Activated naive CD4-positive, alpha-beta T cell treated with anti-CD3 and anti-CD28 coated beads for 36 hours (primary cell): ENCODE results near the gene NTSR1. TPM values are rescaled to one million over a fixed set of nuclear protein-coding genes. Genes with fewer than 3 reads are reported as not detected.
"Not testable (repeated sequence)": the region's sequence is repeated elsewhere in the genome, so short reads cannot be mapped to it uniquely, and the experiment has no call there.

Source experiments
- CTCF ChIA-PET: fragments of 350-600 bp; sonication (Branson Sonifier 250); formaldehyde crosslinking; loops from one replicate; lab custom pipeline; 2021; ENCODE audit warnings: antibody characterized with exemption; lab: Charles Lee
- DNase-seq: peaks from one replicate; pipeline ENCODE4 v3.0.0-alpha.2; 2020
- H3K27ac Mint-ChIP-seq: one replicate; pipeline ENCODE4 v1.8.0; 2021; ENCODE audit warnings: mild to moderate bottlenecking, mixed read lengths
- H3K27me3 Mint-ChIP-seq: one replicate; pipeline ENCODE4 v1.8.0; 2021; ENCODE audit warnings: low read depth, mixed read lengths
- H3K36me3 Mint-ChIP-seq: one replicate; pipeline ENCODE4 v1.8.0; 2021; ENCODE audit warnings: low read depth, mixed read lengths
- H3K4me1 Mint-ChIP-seq: one replicate; pipeline ENCODE4 v1.8.0; 2021; ENCODE audit warnings: low read depth, mixed read lengths
- H3K4me3 Mint-ChIP-seq: one replicate; pipeline ENCODE4 v1.8.0; 2021; ENCODE audit warnings: mild to moderate bottlenecking, moderate library complexity, mixed read lengths
- H3K9me3 Mint-ChIP-seq: one replicate; pipeline ENCODE4 v1.8.0; 2021; ENCODE audit warnings: mixed read lengths
- intact Hi-C: fragments of 100-400 bp; cut with micrococcal nuclease; formaldehyde crosslinking; loops from one replicate; pipeline ENCODE4 v1.15.1; 2023
- total RNA-seq, 2 experiments: library from RNA; stranded (reverse); gene quantifications; one replicate each; pipeline ENCODE4 v1.2.3, GENCODE V29; 2021

The NTSR1 gene
- total RNA-seq, 2 experiments from 2014 or later: not detected

GRCh38 chr20:62677678-62678077 lies 31.0 kb upstream of the NTSR1 start:
- intact Hi-C loops: no loop called here

GRCh38 chr20:62678553-62678952 lies 30.1 kb upstream of the NTSR1 start:
- H3K9me3 Mint-ChIP-seq: peaks cover 5% of the 10 kb centered on the region
- no peaks in the 10 kb centered on the region for H3K4me1 Mint-ChIP-seq
- DNase-seq: no peak
- no peak overlapping the region for H3K4me3 Mint-ChIP-seq
- CTCF ChIA-PET: interaction anchor here (1.0 to 1.7 kb wide), 2 partner anchors 35 to 129 kb away, joined by 4 read pairs; no protein-coding TSS in a partner anchor
- intact Hi-C loops: no loop called here
- no peaks in the 10 kb centered on the region for H3K36me3 Mint-ChIP-seq
- H3K27ac Mint-ChIP-seq: no peak overlapping the region
- H3K27me3 Mint-ChIP-seq: no peaks in the 10 kb centered on the region

More at GRCh38 chr20:62677678-62678077, 31.0 kb upstream of the NTSR1 start:
- no peaks in the 10 kb centered on the region for H3K4me1 Mint-ChIP-seq
- no peaks in the 10 kb centered on the region for H3K36me3 Mint-ChIP-seq
- no peak overlapping the region for H3K4me3 Mint-ChIP-seq
- H3K9me3 Mint-ChIP-seq: peaks cover 5% of the 10 kb centered on the region
- H3K27me3 Mint-ChIP-seq: no peaks in the 10 kb centered on the region
- DNase-seq: no peak
- H3K27ac Mint-ChIP-seq: no peak overlapping the region
- CTCF ChIA-PET: no interaction called here

GRCh38 chr20:62679978-62680589 lies 28.6 kb upstream of the NTSR1 start:
- peaks cover 5% of the 10 kb centered on the region for H3K9me3 Mint-ChIP-seq
- H3K4me1 Mint-ChIP-seq: no peaks in the 10 kb centered on the region
- H3K27me3 Mint-ChIP-seq: no peaks in the 10 kb centered on the region
- CTCF ChIA-PET: no interaction called here
- no peak for DNase-seq
- H3K36me3 Mint-ChIP-seq: no peaks in the 10 kb centered on the region
- no peak overlapping the region for H3K4me3 Mint-ChIP-seq
- no peak overlapping the region for H3K27ac Mint-ChIP-seq
- intact Hi-C loops: no loop called here

GRCh38 chr20:62682912-62683517 lies 25.6 kb upstream of the NTSR1 start:
- H3K4me1 Mint-ChIP-seq: peaks cover 8% of the 10 kb centered on the region
- DNase-seq: no peak

GRCh38 chr20:62683660-62684322 lies 24.8 kb upstream of the NTSR1 start:
- H3K9me3 Mint-ChIP-seq, CTCF ChIA-PET, intact Hi-C loops, H3K27me3 Mint-ChIP-seq, H3K36me3 Mint-ChIP-seq, DNase-seq, H3K27ac Mint-ChIP-seq, H3K4me3 Mint-ChIP-seq, H3K4me1 Mint-ChIP-seq: not testable (repeated sequence)

More at GRCh38 chr20:62682912-62683517, 25.6 kb upstream of the NTSR1 start:
- H3K27ac Mint-ChIP-seq: no peak overlapping the region
- no peak overlapping the region for H3K4me3 Mint-ChIP-seq
- H3K9me3 Mint-ChIP-seq: peaks cover 5% of the 10 kb centered on the region
- intact Hi-C loops: no loop called here
- no peaks in the 10 kb centered on the region for H3K36me3 Mint-ChIP-seq
- H3K27me3 Mint-ChIP-seq: peaks cover 6% of the 10 kb centered on the region
- CTCF ChIA-PET: interaction anchor here (0.8 kb wide), 1 partner anchor 725 kb away, joined by 3 read pairs; no protein-coding TSS in a partner anchor

GRCh38 chr20:62684981-62685380 lies 23.7 kb upstream of the NTSR1 start:
- H3K9me3 Mint-ChIP-seq: peaks cover 3% of the 10 kb centered on the region
- no peak for DNase-seq

GRCh38 chr20:62685781-62686555 lies 22.7 kb upstream of the NTSR1 start:
- H3K27ac Mint-ChIP-seq: no peak overlapping the region
- no peaks in the 10 kb centered on the region for H3K9me3 Mint-ChIP-seq
- intact Hi-C loops: no loop called here
- peak; percentile 39 for DNase-seq
- CTCF ChIA-PET: interaction anchor here (0.5 to 2.3 kb wide), 4 partner anchors 23 to 122 kb away, joined by 3 to 6 read pairs (median 4); partner anchors contain the start of gene NTSR1
- H3K36me3 Mint-ChIP-seq: no peaks in the 10 kb centered on the region
- H3K4me1 Mint-ChIP-seq: peaks cover 8% of the 10 kb centered on the region
- peaks cover 6% of the 10 kb centered on the region for H3K27me3 Mint-ChIP-seq
- no peak overlapping the region for H3K4me3 Mint-ChIP-seq

More at GRCh38 chr20:62684981-62685380, 23.7 kb upstream of the NTSR1 start:
- CTCF ChIA-PET: interaction anchor here (2.3 kb wide), 1 partner anchor 123 kb away, joined by 6 read pairs; no protein-coding TSS in a partner anchor
- Mint-ChIP-seq H3K27me3 (peaks cover 6% of the 10 kb centered on the region), H3K36me3 (no peaks in the 10 kb centered on the region), H3K27ac (no peak overlapping the region), H3K4me3 (no peak overlapping the region), H3K4me1 (peaks cover 8% of the 10 kb centered on the region)
- intact Hi-C loops: no loop called here

GRCh38 chr20:62686869-62687830 lies 21.5 kb upstream of the NTSR1 start:
- CTCF ChIA-PET: interaction anchor here (1.0 kb wide), 1 partner anchor 104 kb away, joined by 4 read pairs; no protein-coding TSS in a partner anchor
- Mint-ChIP-seq H3K4me1 (peaks cover 8% of the 10 kb centered on the region), H3K4me3 (no peak overlapping the region), H3K9me3 (no peaks in the 10 kb centered on the region), H3K27me3 (peaks cover 6% of the 10 kb centered on the region), H3K36me3 (no peaks in the 10 kb centered on the region), H3K27ac (no peak overlapping the region)
- intact Hi-C loops: no loop called here
- no peak for DNase-seq

GRCh38 chr20:62688083-62688482 lies 20.6 kb upstream of the NTSR1 start:
- no peaks in the 10 kb centered on the region for H3K9me3 Mint-ChIP-seq
- intact Hi-C loops: no loop called here
- DNase-seq: no peak
- no peaks in the 10 kb centered on the region for H3K36me3 Mint-ChIP-seq
- H3K27me3 Mint-ChIP-seq: peaks cover 7% of the 10 kb centered on the region
- H3K4me3 Mint-ChIP-seq: no peak overlapping the region
- H3K27ac Mint-ChIP-seq: no peak overlapping the region
- CTCF ChIA-PET: interaction anchor here (1.5 kb wide), 1 partner anchor 103 kb away, joined by 4 read pairs; no protein-coding TSS in a partner anchor
- H3K4me1 Mint-ChIP-seq: peaks cover 8% of the 10 kb centered on the region

GRCh38 chr20:62688855-62689460 lies 19.7 kb upstream of the NTSR1 start:
- intact Hi-C loops: no loop called here
- Mint-ChIP-seq H3K27me3 (peaks cover 7% of the 10 kb centered on the region), H3K9me3 (no peaks in the 10 kb centered on the region), H3K4me1 (peaks cover 8% of the 10 kb centered on the region), H3K4me3 (no peak overlapping the region), H3K27ac (no peak overlapping the region), H3K36me3 (no peaks in the 10 kb centered on the region)
- CTCF ChIA-PET: interaction anchor here (0.6 to 1.5 kb wide), 2 partner anchors 39 to 102 kb away, joined by 3 to 4 read pairs; no protein-coding TSS in a partner anchor
- DNase-seq: no peak

- no peak overlapping the region for H3K4me3 Mint-ChIP-seq
- peaks cover 8% of the 10 kb centered on the region for H3K4me1 Mint-ChIP-seq
- H3K27me3 Mint-ChIP-seq: peaks cover 7% of the 10 kb centered on the region
- no peak overlapping the region for H3K27ac Mint-ChIP-seq
- CTCF ChIA-PET: interaction anchor here (1.5 kb wide), 1 partner anchor 102 kb away, joined by 4 read pairs; no protein-coding TSS in a partner anchor
- DNase-seq: no peak
- intact Hi-C loops: no loop called here
- H3K36me3 Mint-ChIP-seq: no peaks in the 10 kb centered on the region
- H3K9me3 Mint-ChIP-seq: no peaks in the 10 kb centered on the region
These were observed 18.8 kb upstream of the NTSR1 start for GRCh38 chr20:62689861-62690260.
